Measurements from ENCODE around the gene SOCS7. TPM values are rescaled to one million over a fixed set of nuclear protein-coding genes. Genes with fewer than 3 reads are reported as not detected.

Gene SOCS7
- polyA plus RNA-seq, 3 donors: 0.14 to 13.2 (median 0.15) TPM

DNA sequence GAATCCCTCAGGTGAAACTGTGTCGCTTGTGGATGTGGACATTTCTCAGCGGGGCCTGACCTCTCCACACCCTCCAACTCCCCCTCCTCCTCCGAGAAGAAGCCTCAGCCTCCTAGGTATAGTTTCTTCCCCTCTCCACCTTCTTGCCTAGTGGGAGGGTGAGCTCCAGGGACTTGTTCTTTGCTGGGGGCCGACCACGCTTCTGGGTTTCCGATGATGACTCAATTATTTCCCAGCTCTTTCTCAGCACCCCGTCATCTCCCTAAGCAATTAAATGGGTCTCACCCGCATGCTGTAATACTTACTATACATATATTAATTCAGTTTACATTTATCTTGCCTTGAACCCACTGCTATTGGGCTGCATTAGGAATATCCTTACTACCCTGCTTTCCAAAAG lies 13.1 kb downstream of the SOCS7 start:
- Histone ChIP-seq H3K4me3 (replicated peaks in 1 of 3; ENCODE audit: low read depth in 2 of 3, low read length in 3 of 3) (no peak overlapping the region), H3K9ac (ENCODE audit: insufficient read depth, low read length, poor library complexity, severe bottlenecking) (no peak overlapping the region), H3K4me1 (ENCODE audit: control insufficient read depth in 1 of 2, insufficient read depth in 2 of 2, low read length in 2 of 2) (no peaks in the 10 kb centered on the region), H3K36me3 (replicated peaks in 1 of 2; ENCODE audit: control insufficient read depth in 1 of 2, insufficient read depth in 2 of 2, low read length in 2 of 2) (peaks cover 34 to 88% of the 10 kb centered on the region in 2 donors), H3K4me2 (replicated peaks; ENCODE audit: extremely low read depth, low read length, poor library complexity, severe bottlenecking) (no peak overlapping the region), H3K9me3 (replicated peaks in 1 of 2; ENCODE audit: control insufficient read depth in 1 of 2, insufficient read depth in 1 of 2, low read length in 2 of 2) (no peaks in the 10 kb centered on the region), H3K27me3 (ENCODE audit: control insufficient read depth in 2 of 2, insufficient read depth in 2 of 2, low read length in 2 of 2) (no peaks in the 10 kb centered on the region), H3K27ac (ENCODE audit: low read depth in 1 of 2, low read length in 2 of 2) (no peak overlapping the region), H3K79me2 (ENCODE audit: insufficient read depth, low read length) (peaks cover 3% of the 10 kb centered on the region), H4K20me1 (ENCODE audit: insufficient read depth, low read length) (peaks cover 11% of the 10 kb centered on the region), H2AFZ (ENCODE audit: insufficient read depth, low read depth, low read length, poor library complexity, severe bottlenecking) (no peak overlapping the region)
- TF ChIP-seq, protein P1, sequence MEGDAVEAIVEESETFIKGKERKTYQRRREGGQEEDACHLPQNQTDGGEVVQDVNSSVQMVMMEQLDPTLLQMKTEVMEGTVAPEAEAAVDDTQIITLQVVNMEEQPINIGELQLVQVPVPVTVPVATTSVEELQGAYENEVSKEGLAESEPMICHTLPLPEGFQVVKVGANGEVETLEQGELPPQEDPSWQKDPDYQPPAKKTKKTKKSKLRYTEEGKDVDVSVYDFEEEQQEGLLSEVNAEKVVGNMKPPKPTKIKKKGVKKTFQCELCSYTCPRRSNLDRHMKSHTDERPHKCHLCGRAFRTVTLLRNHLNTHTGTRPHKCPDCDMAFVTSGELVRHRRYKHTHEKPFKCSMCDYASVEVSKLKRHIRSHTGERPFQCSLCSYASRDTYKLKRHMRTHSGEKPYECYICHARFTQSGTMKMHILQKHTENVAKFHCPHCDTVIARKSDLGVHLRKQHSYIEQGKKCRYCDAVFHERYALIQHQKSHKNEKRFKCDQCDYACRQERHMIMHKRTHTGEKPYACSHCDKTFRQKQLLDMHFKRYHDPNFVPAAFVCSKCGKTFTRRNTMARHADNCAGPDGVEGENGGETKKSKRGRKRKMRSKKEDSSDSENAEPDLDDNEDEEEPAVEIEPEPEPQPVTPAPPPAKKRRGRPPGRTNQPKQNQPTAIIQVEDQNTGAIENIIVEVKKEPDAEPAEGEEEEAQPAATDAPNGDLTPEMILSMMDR (IDR thresholded peaks at IDR 0.05): no peak
- WGBS (ENCODE audit: insufficient coverage): 90% methylated on average over 2 of the region's 8 CpGs
- Mint-ChIP-seq H3K27me3 (ENCODE audit: low read depth in 3 of 3) (no peaks in the 10 kb centered on the region), H3K4me3 (no peak overlapping the region), H3K9me3 (no peaks in the 10 kb centered on the region), H3K36me3 (peaks cover 54 to 62% of the 10 kb centered on the region in 2 donors), H3K27ac (no peak overlapping the region), H3K4me1 (no peaks in the 10 kb centered on the region)
- DNase-seq: no peak
- intact Hi-C loops (cut with micrococcal nuclease): no loop called here

DNA sequence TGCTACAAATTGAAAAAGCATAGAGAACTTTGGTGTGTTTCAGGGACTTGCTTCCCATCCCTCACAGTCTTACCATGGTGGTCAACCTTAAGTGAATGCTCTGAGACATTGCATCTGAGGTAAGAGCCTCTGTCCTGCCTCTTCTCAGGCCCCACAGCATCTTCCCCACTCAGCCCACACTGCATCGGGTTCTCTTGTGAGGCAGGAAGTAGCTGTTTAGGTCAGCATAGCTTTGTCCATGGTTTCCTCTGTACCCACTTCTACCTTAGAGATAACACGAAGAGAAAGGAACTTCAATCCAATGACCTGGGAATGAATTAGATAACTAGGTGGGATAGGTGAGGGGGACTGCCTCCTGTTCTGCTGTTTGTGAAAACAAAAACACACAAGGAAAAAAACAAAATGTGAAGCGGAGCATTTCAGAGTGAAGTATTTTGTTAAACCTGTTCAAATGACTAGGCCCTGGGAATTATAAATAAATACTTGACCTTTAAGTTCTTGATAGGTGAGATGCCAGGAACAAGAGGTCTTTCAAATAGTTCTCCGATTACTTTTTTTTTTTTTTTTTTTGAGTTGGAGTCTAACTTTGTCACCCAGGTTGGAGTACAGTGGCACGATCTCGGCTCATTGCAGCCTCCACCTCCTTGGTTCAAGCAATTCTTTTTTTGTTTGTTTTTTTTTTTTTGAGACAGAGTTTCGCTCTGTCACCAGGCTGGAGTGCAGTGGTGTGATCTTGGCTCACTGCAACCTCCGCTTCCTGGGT lies 17.7 kb downstream of the SOCS7 start:
- TF ChIP-seq, protein P1 (IDR thresholded peaks at IDR 0.05): no peak
- H3K27ac Mint-ChIP-seq: peak overlapping the region in 2 of 7 donors; percentile 36 to 48

More for the DNA sequence above, 17.7 kb downstream of the SOCS7 start:
- H3K79me2 ChIP-seq (ENCODE audit: insufficient read depth, low read length): no peaks in the 10 kb centered on the region
- Mint-ChIP-seq H3K4me3 (no peak overlapping the region), H3K4me1 (no peaks in the 10 kb centered on the region), H3K27me3 (ENCODE audit: low read depth in 3 of 3) (no peaks in the 10 kb centered on the region), H3K36me3 (peaks cover 63 to 92% of the 10 kb centered on the region in 2 donors), H3K9me3 (peaks cover 0 to 3% (median 0%) of the 10 kb centered on the region in 7 donors)
- H3K4me2 ChIP-seq (replicated peaks; ENCODE audit: extremely low read depth, low read length, poor library complexity, severe bottlenecking): no peak overlapping the region
- no peaks in the 10 kb centered on the region for H4K20me1 ChIP-seq (ENCODE audit: insufficient read depth, low read length)
- no peak for DNase-seq
- H2AFZ ChIP-seq (ENCODE audit: insufficient read depth, low read depth, low read length, poor library complexity, severe bottlenecking): no peak overlapping the region
- no peak overlapping the region for H3K4me3 ChIP-seq (replicated peaks in 1 of 3; ENCODE audit: low read depth in 2 of 3, low read length in 3 of 3)
- no peak overlapping the region for H3K27ac ChIP-seq (ENCODE audit: low read depth in 1 of 2, low read length in 2 of 2)
- WGBS (ENCODE audit: insufficient coverage): 100% methylated on average over 1 of the region's 8 CpGs
- no peak overlapping the region for H3K9ac ChIP-seq (ENCODE audit: insufficient read depth, low read length, poor library complexity, severe bottlenecking)
- no peaks in the 10 kb centered on the region for H3K9me3 ChIP-seq (replicated peaks in 1 of 2; ENCODE audit: control insufficient read depth in 1 of 2, insufficient read depth in 1 of 2, low read length in 2 of 2)
- H3K36me3 ChIP-seq (replicated peaks in 1 of 2; ENCODE audit: control insufficient read depth in 1 of 2, insufficient read depth in 2 of 2, low read length in 2 of 2): peaks cover 50 to 95% of the 10 kb centered on the region in 2 donors
- H3K4me1 ChIP-seq (ENCODE audit: control insufficient read depth in 1 of 2, insufficient read depth in 2 of 2, low read length in 2 of 2): no peaks in the 10 kb centered on the region
- H3K27me3 ChIP-seq (ENCODE audit: control insufficient read depth in 2 of 2, insufficient read depth in 2 of 2, low read length in 2 of 2): no peaks in the 10 kb centered on the region
- intact Hi-C loops (cut with micrococcal nuclease): no loop called here
